GM21717 (cell line): ENCODE measurements around the gene BCDIN3D.
"Not testable (repeated sequence)": the region's sequence is repeated elsewhere in the genome, so short reads cannot be mapped to it uniquely, and the experiment has no call there.

Source experiments
- ATAC-seq: cut with Tn5 transposase; IDR thresholded peaks from one replicate; pipeline ENCODE4 v1.9.1; 2021; ENCODE audit warnings: mild to moderate bottlenecking, moderate library complexity; ENCODE audit not compliant: unreplicated experiment

Gene BCDIN3D

GRCh38 chr12:49842519-49843352 lies at the start of gene BCDIN3D:
TSS of gene BCDIN3D (minus strand) at chr12:49843106. CDS start at chr12:49843087, 19 bp downstream.
- peak; percentile 81 for ATAC-seq

GRCh38 chr12:49892084-49892731 lies 49.3 kb upstream of the BCDIN3D start:
- ATAC-seq: no peak

- no peak for ATAC-seq
These were observed 48.6 kb upstream of the BCDIN3D start for GRCh38 chr12:49891476-49891875.

- no peak for ATAC-seq
These were observed 48.1 kb upstream of the BCDIN3D start for GRCh38 chr12:49891012-49891411.

- no peak for ATAC-seq
These were observed 47.2 kb upstream of the BCDIN3D start for GRCh38 chr12:49890096-49890461.

- no peak for ATAC-seq
These were observed 46.6 kb upstream of the BCDIN3D start for GRCh38 chr12:49889361-49890095.

GRCh38 chr12:49888461-49889151 lies 45.7 kb upstream of the BCDIN3D start:
- no peak for ATAC-seq

- no peak for ATAC-seq
These were observed 44.9 kb upstream of the BCDIN3D start for GRCh38 chr12:49887536-49888401.

GRCh38 chr12:49887091-49887490 lies 44.2 kb upstream of the BCDIN3D start:
- ATAC-seq: no peak

- ATAC-seq: no peak
These were observed 43.0 kb upstream of the BCDIN3D start for GRCh38 chr12:49885663-49886461.

GRCh38 chr12:49885118-49885517 lies 42.2 kb upstream of the BCDIN3D start:
- no peak for ATAC-seq

GRCh38 chr12:49882851-49883464 lies 40.1 kb upstream of the BCDIN3D start:
- no peak for ATAC-seq

- no peak for ATAC-seq
These were observed 39.4 kb upstream of the BCDIN3D start for GRCh38 chr12:49882248-49882850.

GRCh38 chr12:49881415-49882247 lies 38.7 kb upstream of the BCDIN3D start:
- no peak for ATAC-seq

- ATAC-seq: no peak
These were observed 38.0 kb upstream of the BCDIN3D start for GRCh38 chr12:49880756-49881414.

GRCh38 chr12:49879065-49879464 lies 36.2 kb upstream of the BCDIN3D start:
- ATAC-seq: not testable (repeated sequence)

GRCh38 chr12:49878021-49878420 lies 35.1 kb upstream of the BCDIN3D start:
- ATAC-seq: no peak
